Limb (tissue), 2 donors: ENCODE data around the gene UBASH3B.

Source experiments
- DNase-seq, 2 donors: peaks; one replicate each; pipeline ENCODE4 v3.0.0-alpha.2; 2016; ENCODE audit errors: extremely low spot score in 2 of 2

The UBASH3B gene

GRCh38 chr11:122673701-122674100 is 18.2 kb downstream of the UBASH3B start:
- no peak for DNase-seq

GRCh38 chr11:122676638-122677037 is 21.1 kb downstream of the UBASH3B start:
- no peak for DNase-seq

DNA sequence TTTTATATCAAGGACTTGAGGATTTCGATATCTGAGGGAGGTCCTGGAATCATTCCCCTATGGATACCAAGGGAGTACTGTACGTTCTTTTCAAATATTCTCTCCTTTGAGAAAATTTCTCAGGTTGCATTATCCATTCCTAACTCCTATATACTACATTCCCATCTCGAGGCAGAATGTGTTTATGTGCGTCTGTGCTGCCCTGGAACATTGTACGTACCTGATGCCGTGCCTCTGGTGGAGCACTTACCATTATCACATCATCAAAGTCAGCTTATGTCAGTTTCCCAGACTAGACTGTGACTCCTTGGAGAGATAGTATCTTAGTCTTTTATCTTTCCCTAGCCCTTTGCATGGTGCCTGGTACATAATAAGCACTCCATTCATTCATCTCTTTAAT is 21.7 kb downstream of the UBASH3B start:
- no peak for DNase-seq

DNA sequence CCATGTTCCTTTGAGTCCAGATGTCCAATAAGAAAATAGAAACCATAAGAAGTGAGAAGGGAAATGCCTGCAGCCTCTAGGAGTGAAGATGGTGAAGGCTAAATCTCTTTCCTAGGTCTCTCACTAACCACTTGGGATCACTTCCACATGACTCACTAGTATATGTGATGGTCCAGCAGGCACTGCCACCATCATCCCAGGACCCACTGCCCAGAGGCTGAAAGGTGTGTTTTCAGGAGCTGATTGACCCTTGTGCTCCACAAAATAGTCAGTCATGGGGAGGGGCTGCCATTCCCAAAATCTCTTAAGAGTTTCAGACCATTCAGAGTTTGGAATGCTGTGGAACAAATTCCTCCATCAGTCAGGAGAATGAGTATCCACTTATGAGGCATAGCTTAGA is 22.9 kb downstream of the UBASH3B start:
- DNase-seq = no peak

GRCh38 chr11:122679466-122679865 is 23.9 kb downstream of the UBASH3B start:
- no peak for DNase-seq

DNA sequence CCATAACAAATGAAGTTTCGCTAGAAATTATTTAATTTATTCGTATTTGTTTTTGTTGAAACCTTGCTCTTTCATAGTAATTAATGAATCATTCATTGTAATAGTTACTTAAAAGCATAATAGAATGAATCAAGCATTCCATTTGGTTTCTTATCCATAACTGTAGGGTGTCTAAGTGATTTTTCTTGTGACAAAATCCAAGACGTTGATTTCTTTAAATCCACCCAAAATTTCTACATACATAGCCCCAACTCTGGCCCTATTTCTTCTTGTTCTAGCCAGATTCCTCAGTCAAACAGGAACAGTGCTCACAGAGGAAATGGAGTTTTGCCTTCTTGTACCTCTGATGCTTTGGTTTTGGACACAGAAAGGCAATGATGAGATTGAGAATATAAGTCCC is 25.5 kb downstream of the UBASH3B start:
- no peak for DNase-seq

GRCh38 chr11:122681735-122682134 is 26.2 kb downstream of the UBASH3B start:
- no peak for DNase-seq

DNA sequence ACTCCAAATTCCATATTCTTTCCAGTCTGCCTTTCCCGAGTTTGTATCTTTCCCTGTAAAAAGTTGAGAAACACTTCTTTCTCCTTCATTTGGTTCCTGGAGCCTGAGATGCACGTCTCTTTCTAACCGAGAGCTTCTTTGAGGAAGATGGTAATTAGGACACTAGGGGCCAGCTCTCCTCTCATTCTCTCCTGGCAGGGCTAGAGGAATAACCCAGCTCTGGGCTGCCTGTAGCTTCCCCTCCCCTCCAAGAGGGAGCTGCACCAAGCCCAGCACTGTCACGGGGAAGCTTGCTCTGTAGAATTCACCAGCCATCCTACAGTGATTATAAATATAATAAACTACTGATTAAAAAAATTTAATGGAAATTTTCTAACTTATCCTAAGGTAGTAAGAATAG is 26.9 kb downstream of the UBASH3B start:
- no peak for DNase-seq

- DNase-seq = no peak
These were observed 29.5 kb downstream of the UBASH3B start for GRCh38 chr11:122685041-122685440.

GRCh38 chr11:122686111-122686510 is 30.6 kb downstream of the UBASH3B start:
- DNase-seq = no peak

DNA sequence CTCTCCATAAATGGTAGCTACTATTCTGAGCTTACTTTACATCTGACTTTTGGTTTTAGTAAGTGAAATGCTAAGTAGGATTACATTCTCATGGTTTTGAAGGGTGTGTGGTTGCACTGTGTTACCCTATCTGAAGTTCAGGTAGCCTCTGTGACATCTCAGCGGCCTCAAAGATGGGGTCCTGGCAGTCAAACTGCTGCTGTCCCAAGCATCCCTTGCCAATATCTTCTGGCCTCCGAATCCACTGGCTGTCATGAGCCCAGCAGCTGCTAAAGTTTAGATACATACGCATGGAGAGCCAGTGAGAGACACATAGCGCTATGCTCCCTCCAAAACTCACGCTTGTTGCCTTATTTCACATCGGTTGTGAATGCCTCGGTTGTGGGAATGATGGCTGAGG is 34.9 kb downstream of the UBASH3B start:
- no peak for DNase-seq

- peak; percentile 39 to 55 for DNase-seq
These were observed 35.5 kb downstream of the UBASH3B start for GRCh38 chr11:122690801-122691548.

GRCh38 chr11:122691549-122692150 is 36.1 kb downstream of the UBASH3B start:
- DNase-seq = no peak

DNA sequence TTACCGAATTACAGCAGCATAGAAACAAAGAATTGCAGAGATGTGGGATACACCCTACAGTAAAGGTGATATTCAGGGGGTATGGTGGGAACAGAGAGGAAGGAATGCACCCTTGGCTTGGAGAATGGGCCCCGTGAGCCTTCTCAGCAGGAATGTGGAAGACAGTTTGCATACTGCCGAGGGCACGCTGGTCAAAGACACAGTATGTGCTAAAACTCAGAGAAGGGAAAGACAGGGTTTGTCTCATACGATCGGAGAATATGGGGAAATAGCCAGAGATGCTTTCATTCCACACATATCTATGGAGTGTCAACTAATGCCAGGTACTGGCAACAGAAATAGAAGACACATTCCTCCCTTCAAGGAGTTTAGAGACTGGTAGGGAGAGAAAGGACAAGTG is 36.9 kb downstream of the UBASH3B start:
- no peak for DNase-seq

DNA sequence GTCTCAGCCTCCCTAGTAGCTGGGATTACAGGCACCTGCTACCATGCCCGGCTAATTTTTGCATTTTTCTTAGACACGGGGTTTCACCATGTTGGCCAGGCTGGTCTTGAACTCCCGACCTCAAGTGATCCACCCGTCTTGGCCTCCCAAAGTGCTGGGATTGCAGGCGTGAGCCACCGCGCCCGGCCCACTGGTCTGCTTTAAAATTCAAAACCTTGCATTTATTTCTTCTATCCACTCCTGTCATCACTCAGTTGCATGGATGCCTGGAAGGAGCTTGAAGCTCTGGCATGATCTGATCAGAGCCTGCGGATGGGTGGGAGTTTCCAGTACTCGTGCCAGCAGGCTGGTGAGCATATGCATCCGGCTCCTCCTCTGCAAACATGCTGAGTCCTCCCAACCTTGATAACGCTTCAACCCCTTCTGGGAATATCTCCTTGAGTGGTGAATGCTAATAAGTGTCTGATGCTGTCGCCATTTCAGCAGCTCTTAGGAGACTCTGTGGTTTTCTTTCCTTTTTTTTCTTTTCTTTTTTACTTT is 39.6 kb downstream of the UBASH3B start:
- DNase-seq = no peak

DNA sequence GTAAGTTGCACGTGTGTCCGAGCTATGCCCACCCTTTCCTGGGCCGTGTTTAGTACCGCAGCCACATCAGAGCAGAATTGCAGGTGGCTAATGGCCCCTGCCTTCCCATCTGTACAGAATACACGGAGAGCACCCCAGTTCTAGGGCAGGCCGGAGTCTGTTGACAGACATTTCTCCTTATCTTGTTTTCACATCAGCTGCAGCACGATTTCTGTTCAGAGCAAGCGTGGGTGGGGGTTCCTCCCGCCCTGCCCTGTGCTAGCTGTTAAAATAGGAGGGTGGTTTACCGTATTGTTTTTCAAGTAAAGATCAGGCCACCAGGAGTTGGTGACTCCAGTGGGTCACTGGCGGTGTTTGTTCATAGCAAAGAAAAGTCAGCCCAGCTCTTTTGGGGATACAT is 41.1 kb downstream of the UBASH3B start:
- no peak for DNase-seq

- no peak for DNase-seq
These were observed 42.2 kb downstream of the UBASH3B start for GRCh38 chr11:122697636-122698167.

DNA sequence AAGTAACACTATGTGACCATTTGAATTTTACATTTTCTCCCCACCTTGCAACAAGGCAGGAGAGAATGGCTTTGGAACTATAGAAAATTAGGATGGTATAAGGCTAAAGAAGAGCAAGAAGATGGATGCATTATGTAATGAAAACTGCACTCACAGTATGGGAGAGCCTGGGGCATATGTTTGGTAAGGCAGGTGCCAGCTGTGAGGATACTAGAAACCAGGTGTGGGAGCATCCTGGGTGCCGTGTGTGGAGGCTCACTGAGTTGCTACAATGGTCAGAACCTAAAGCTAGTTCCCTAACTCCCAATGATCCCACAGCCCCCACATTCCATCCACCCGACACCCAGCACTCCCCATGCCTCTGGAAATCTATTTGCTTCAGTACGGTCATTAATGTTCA is 42.9 kb downstream of the UBASH3B start:
- DNase-seq = no peak

- DNase-seq = no peak
These were observed 45.1 kb downstream of the UBASH3B start for GRCh38 chr11:122700666-122701065.

GRCh38 chr11:122701143-122701542 is 45.6 kb downstream of the UBASH3B start:
- DNase-seq = no peak

- no peak for DNase-seq
These were observed 48.2 kb downstream of the UBASH3B start for GRCh38 chr11:122703541-122704272.

- DNase-seq = no peak
These were observed 49.9 kb downstream of the UBASH3B start for GRCh38 chr11:122705396-122705795.
